GM19438 (cell line): ENCODE results near the gene TECPR1.

Experiments
- ATAC-seq: cut with Tn5 transposase; IDR thresholded peaks from one replicate; pipeline ENCODE4 v1.9.1; 2021; ENCODE audit warnings: low read depth; ENCODE audit not compliant: unreplicated experiment

Gene TECPR1

GRCh38 chr7:98213888-98214810 is 37.9 kb downstream of the TECPR1 start:
- ATAC-seq = no peak

- ATAC-seq = no peak
Measured at GRCh38 chr7:98213296-98213887, 38.6 kb downstream of the TECPR1 start.

DNA sequence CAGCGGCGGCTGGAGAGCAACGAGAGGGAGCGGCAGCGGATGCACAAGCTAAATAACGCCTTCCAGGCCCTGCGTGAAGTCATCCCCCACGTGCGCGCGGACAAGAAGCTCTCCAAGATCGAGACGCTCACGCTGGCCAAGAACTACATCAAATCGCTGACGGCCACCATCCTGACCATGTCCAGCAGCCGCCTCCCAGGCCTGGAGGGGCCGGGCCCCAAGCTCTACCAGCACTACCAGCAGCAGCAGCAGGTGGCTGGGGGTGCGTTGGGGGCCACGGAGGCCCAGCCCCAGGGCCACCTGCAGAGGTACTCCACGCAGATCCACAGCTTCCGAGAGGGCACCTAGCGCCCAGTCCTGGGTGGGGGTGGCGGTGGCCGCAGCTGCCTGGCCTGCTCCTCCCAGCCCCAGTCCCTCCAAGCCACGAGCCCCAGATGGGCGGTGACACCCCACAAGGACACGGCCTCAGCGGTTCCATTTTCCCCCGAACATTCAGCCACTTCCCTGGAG is 39.4 kb downstream of the TECPR1 start:
- ATAC-seq = no peak

DNA sequence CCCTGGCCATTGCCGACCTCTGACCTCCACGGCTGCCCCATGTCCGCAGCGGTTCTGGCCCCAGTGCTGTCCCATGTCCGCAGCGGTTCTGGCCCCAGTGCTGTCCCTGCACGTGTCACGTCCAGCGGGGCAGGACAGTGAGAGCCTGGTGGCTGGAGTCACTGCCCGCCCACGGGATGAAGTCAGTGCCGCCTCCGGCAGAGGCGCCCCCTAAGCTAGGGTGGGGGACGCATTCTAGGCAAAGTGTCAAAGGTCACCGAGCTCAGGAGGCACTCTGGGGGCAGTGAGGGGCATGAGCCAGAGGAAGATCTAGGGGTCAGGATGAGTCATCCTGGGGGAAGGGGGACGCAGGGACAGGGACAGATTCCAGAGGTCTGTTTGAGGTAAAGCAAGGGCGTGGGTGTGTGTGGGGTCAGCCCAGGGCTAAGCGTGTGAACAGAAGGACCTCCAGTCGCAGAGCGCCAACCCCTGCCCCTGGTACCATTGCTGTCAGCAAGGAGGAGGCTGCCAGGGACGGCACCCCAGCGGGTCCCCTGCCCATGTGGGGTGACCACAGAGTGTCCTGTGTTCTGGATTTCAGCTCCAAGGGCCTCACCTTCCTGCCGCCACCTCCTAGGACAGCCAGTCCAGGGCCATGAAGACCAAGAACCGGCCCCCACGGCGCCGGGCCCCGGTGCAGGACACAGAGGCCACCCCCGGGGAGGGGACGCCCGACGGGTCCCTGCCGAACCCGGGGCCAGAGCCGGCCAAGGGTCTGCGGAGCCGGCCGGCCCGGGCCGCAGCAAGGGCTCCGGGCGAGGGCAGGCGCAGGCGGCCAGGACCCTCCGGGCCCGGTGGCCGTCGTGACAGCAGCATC is 40.1 kb downstream of the TECPR1 start:
- no peak for ATAC-seq

DNA sequence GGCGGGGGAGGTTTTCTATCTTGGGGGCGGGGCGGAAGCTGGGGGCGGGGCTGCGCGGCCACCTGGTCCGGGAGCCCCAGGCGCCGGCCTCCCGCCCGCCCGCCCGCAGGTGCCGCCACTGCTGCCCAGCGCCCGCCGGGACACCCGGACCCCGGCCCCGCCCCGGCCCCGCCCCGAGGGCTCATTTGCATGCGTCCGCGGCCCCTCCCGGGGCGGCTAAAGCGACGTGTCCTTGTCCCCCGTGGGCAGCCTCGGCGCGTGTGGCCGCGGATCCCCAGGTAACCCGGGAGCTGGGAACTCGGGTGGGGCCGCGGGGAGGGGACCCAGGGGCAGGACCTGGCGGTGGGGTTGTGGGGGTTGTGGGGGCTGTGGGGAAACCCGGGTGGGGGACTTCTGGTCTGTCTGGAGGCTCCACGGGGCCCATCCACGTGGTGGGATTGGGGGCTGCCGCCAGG is 40.8 kb downstream of the TECPR1 start, which contains the start of gene BHLHA15:
Gene BHLHA15, plus strand, starts transcription at position 219 of the 455 bp plus-strand sequence. CDS start 871 bp downstream, outside the sequence.
- ATAC-seq = no peak

DNA sequence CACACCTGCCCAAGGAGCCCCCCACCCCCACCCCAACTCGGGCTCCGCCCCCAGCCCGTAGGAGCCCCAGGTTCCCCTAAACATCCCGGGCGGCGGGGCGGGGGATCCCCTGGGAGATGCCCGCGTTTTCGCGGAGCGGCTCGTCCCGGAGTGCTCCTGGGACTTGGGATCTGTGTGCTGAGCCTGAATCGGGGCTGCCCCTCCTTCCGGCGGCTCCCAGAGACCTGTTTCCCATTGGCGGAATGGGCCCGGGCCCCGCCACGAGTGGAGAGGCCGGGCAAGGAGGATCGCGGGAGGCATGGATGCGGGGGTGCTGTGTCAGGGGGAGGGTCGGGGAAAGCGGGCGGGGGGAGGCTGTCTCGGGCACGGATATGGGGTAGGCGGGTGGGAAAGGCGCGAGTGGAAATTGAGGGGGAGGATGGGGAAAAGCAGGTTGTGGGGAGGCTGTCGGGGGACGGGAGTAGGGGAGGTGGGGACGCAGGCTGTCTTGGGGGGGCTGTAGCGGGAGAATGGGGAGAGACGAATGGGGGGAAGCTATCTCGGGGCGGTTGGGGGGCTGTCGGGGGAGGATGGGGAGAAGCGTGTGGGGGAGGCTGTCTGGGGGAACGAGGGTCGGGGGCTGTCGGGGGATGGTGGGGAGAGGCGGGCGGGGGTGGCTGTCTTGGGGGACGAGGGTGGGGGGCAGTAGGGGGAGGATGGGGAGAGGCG is 41.4 kb downstream of the TECPR1 start:
- no peak for ATAC-seq

DNA sequence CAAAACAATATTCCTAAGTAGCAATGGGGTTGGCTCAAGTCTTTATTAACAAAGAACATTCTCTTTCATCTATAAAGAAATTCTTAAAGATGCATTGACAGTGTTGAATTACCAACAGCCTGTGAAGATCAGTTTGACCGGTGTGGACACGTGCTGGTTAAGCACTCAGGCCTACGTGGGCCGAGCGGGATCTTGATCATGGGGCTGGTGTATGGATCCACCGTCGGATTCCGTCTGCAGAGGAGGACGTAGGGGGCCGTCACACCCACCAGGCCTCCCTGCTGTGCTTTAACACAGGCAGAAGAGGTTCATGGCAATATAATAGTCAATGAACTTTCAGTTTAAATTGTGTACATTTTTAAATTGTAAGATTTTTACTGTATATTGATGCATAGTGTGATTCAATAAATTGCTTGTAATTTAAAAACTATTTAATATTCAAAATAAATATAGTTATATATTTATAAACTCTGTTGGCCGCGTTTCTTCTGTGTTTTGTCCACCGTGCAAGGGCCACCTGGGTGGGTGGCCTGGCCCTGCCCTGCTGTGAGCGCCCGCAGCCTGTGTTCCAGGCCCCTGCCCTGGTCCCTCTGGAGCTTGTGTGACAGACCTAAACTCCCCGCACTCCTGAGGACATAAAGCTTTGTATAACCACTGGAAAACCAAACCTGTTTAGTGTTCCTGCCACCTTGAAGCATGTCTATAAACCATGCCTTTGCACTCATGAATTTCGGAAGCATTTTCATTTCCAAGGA is 42.7 kb downstream of the TECPR1 start:
- ATAC-seq = no peak

DNA sequence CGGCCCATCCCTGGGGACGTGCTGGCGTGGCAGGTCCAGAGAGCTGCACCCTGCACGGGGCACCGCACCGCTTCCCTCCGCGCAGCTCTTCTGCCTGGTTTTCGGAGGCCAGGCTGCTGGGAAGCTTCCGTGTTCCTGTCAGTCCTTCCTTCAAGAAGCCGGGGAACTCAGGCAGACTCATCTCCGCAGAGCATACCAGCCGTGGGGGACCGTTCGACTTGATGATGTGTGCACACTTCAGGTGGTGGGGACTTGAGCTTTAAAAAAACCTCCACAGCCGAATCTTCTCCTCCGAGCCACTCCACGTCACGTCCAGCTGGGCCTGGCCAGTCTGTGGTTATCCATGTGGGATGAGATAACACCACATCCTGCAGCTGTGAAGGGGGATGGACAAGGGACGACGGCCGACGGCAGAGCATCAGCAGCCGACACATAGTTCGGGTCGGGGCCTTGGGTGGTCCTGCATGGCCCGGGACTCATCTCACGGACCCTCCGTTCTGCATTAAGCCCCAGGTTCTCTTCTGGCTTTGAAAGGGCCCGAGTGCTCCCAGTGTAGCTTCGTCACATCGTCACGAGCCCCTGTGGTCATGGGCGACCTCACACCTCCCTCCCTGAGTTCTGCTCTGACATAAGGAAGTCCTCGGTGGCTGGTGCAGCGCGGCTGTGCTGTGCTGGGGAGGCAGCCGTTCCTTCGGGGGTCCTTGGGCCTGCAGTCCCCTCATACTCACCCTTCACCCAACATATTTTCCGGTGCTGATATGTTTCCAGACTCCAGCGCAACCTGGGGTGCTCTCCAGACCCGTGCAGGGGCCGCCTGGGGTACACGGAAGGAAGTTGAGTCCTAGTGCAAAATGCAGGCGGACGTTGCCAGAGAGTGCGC is 45.3 kb downstream of the TECPR1 start:
- ATAC-seq = no peak

GRCh38 chr7:98205162-98205845 is 46.7 kb downstream of the TECPR1 start:
- ATAC-seq = no peak

GRCh38 chr7:98204670-98205069 is 47.4 kb downstream of the TECPR1 start:
- ATAC-seq = no peak

GRCh38 chr7:98203964-98204605 is 47.9 kb downstream of the TECPR1 start:
- no peak for ATAC-seq

DNA sequence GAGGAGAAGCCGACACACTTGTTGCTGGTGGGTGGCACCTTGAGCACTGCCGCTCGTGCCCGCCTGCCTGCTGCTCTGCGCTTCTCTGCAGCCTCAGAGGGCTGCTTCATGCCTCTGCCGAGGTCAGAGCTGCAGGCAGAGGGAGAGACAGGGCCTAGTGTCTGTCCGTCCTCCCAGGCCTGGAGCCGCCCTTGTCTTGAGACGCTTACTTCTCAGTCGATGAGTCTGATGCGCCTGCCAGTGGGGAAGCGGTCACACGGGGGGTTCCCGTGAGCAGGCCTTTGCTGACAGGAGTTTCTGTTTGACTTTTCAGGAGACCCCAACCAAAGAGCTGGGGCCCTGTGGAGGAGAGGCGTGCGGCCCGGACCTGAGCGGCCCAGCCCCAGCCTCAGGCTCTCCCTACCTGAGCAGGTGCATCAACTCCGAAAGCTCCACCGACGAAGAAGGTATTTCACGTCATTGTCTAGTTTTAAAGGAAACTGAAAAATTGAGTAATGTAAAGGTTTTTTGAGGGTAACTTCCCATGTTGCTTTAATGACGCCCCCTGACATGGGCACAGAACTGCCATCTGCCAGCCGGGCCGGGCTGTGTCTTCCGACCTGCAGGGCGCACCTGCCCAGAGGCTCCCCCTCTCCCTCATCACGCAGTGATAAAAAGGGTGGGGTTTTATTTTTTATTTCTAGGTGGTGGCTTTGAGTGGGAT is 48.6 kb downstream of the TECPR1 start:
- ATAC-seq = no peak

- ATAC-seq = peak; percentile 88
Measured at GRCh38 chr7:98202367-98203195, 49.5 kb downstream of the TECPR1 start.

- peak; percentile 46 for ATAC-seq
Measured at GRCh38 chr7:98200364-98200763, 51.7 kb downstream of the TECPR1 start.

- no peak for ATAC-seq
Measured at GRCh38 chr7:98199131-98199530, 52.9 kb downstream of the TECPR1 start.
